Left cardiac atrium (tissue), 4 donors: ENCODE results near the gene KRT80. TPM values are rescaled to one million over a fixed set of nuclear protein-coding genes. Genes with fewer than 3 reads are reported as not detected.
A peak's percentile ranks its signal among the peaks of the same experiment; 100 is the strongest.

Experiments
- ATAC-seq, 2 donors: fragments of 200-7000 bp; cut with Tn5 transposase; one replicate each; pipeline ENCODE4 v1.9.1; 2020; ENCODE audit warnings: mild to moderate bottlenecking in 2 of 2, moderate library complexity in 2 of 2
- DNase-seq: peaks from one replicate; pipeline ENCODE4 v3.0.0-alpha.2; 2020
- intact Hi-C, 2 donors: fragments of 100-400 bp; cut with DNase I; formaldehyde crosslinking; loops; one replicate each; pipeline versions ENCODE4 v1.14.1 to v1.15.1; 2022 to 2023
- total RNA-seq, 2 donors: library from RNA; stranded (reverse); fragmentation: NEBNext Ultra II Directional; extraction: Animal tissue kit (Norgen Biotek cat#: 25700); gene quantifications; one replicate each; pipeline ENCODE4 v1.2.1, GENCODE V29; 2021
- donor health status: DM: no; HTN: yes; CAD: no.
- donor health status: DM: no; HTN: yes; CAD: no; lungs with severe emphysema.
- donor health status: DM: yes; HTN: yes; CAD: no.
- donor health status: Dilated cardiomyopathy.

KRT80 gene
- total RNA-seq, 2 donors from 2014 or later = 0.44 TPM; not detected in 1

DNA sequence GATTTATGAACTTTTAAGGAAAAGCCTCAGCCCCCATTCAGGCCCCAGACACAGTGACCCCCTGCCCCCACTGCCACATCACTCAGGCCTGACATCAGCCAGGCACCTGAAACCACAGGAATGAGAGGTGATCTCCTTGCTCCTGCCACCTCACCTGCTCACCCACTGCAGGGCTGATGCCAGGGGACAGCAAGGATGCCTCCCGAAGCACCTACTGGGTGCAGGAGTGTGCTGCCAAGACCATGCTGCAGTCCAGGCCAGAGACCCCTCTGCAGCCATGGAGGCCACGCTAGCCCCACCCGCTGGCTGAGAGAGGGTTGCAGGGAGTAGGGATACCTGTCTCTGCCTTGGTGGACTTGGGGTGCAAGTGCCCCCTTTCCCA lies 22.6 kb upstream of the KRT80 start:
- DNase-seq (peak; percentile 4), ATAC-seq (no peak)
- intact Hi-C loops = loop anchor here in 1 of 2 donors (10.0 kb wide), 1 partner anchor 60 kb away; the partner anchor contains the start of gene KRT86

DNA sequence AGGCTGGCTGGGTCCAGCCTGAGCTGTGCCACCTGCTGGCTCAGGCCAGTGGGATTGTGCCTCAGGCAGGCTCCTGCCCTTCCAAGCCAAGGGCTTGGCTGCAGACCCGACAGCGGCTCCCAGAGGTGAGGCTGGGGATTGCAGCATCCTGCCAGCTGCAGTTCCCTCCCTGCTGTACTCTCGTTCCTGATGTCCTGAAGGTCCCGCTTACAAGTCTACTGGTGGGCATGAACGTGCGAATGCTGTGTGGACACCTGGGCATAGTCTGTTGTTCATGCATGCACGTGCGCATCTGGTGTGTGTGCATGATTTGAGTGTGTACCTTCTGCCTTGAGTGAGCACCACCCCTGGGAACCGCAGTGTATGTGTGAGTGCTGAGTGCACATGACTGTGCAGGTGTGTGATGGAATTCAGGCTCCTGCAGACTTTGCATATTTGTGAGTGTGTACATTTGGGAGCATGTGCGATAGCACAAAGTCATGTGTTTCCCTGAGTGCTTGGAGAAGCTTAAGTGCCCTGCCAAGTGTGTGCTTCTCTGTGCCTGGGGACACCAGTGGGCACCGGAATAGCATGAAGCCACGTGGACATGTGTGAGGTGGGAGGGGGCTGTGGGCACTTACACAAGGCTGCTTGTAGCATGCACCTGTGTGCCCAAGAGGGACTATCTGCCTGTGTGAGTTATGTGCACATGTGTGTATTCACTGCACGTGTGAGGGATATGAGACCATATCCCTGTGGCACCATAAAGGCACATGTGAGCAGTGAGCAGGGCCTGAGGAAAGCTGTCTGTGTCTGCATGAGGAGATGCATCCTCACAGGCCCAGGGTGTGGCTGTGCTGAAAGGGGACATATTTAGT lies 22.0 kb upstream of the KRT80 start:
- peak; percentile 75 to 84 for ATAC-seq
- intact Hi-C loops = loop anchor here in 1 of 2 donors (2.0 to 10.0 kb wide), 2 partner anchors 57 to 61 kb away; partner anchors contain the start of gene KRT86
- peak; percentile 67 for DNase-seq

GRCh38 chr12:52212701-52213563 lies 21.1 kb upstream of the KRT80 start:
- DNase-seq (peak; percentile 7), ATAC-seq (no peak)
- intact Hi-C loops = loop anchor here in 1 of 2 donors (2.0 to 10.0 kb wide), 2 partner anchors 56 to 62 kb away; partner anchors contain the start of gene KRT86

DNA sequence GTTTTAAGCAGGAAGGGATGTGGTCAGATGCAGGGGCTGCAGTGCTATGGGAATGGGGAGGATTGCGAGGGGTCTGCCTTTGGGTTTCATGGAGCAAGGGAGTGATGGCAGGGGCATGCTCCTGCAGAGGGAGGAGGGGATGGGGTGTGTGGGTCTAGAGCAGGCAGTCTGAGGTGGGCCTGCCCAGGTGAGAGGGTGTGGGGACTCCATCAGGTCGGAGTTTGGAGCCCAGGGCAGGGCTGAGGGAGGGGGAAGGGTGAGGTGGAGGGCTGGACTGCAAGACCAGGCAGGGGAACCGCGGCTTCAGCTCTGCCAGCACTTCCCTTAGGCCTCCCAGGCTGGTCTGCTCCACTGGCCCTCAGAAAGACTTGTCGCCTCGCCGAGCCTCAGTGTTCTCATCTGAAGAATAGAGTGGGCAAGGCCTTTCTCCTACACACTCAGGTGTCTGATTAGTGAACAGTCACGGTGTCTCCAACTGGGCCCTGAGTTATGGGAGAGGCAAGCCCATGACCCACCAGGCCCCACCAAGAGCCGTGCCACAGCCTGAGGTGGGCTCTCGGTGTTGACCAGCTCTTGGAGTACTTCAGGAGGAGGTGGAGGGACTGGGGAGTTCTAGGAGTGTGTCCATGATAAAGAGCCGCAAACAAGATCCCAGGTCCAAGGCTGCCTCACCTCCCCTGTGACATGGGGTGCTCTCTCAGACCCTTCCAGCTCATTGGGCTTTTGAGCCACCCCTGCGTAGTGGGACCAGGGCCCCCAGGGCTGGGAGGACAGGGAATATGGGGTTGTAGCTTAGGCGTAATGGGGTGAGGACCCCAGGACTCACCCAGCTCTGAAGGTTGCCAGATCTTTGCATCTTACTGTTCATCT lies 20.1 kb upstream of the KRT80 start:
- ATAC-seq = no peak
- intact Hi-C loops = loop anchor here in 1 of 2 donors (2.0 to 10.0 kb wide), 2 partner anchors 55 to 63 kb away; partner anchors contain the start of gene KRT86
- peak; percentile 6 for DNase-seq

DNA sequence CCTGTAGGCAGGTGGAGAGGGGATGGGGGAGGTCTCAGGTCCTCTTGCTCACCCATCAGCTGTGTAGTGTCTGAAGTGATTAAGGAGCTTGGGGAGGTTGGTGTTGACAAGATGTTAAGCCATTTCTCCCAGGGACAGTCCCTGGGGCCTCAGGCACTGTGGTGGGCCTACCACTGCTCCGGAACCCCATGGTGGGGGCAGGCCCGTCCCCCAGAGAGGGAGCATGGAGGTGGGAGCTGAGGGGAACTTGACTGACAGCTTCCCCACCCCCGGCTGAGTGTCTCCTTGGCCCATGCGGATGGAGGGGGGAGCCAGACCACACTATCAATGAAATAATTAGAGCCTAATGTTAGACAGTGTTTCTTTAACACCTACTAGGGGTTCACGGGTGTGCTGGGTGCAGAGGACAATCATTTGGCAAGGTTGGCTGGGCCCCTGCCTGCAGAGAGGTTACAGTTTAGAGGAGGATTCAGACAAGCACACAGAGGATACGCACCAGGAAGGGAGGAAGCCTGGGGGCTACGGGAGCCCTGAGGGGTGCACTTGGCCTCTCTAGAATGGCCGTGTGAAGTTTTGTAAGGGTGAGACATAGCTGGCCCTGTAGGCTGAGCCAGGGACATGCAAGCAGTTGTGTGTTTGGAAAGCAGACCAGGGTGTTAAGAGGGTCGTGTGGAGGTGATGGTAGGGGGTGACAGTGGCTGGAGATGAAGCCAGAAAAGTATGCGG lies 19.3 kb upstream of the KRT80 start:
- ATAC-seq = no peak
- intact Hi-C loops = loop anchor here in 1 of 2 donors (10.0 kb wide), 1 partner anchor 64 kb away; the partner anchor contains the start of gene KRT86

DNA sequence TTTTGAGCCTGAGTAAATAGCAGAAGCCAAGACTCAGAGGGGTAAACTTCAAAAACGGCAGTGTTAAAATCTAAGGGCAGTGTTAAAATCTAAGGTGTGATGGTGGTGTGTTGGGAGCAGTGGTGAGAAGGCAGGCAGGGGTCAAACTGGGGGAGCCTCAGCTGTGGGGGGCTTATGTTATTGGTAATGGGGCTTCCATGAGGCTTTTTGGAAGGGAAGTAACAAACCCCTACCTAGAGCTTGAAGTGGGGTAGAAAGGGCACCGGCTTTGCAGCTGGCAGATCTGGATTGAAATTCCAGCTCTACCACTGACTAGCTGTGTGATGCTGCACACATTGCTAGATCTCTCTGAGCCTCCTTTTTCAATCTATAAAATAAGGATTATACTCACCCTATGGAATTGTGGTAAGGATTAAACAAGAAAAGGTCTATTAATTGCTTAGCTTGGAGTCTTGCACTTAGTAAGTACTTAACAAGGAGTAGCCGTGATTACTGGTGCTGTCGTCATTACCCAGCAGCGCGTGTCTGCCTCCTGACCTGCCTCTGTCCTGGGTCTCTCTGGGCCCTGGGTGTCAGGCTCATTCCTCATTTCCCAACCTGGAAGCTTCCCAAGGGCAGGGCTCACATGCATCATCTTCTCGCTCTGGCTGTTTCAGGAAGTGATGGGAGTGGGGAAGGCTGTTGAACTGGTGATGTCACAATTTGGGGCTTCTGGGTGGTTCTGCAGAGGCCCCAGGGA lies 18.5 kb upstream of the KRT80 start:
- DNase-seq = peak; percentile 35
- peak; percentile 23 to 58 for ATAC-seq

More for the DNA sequence above, 19.3 kb upstream of the KRT80 start:
- DNase-seq = peak; percentile 18

GRCh38 chr12:52209321-52209720 lies 17.5 kb upstream of the KRT80 start:
- peak; percentile 11 for DNase-seq
- intact Hi-C loops = no loop called here
- no peak for ATAC-seq

More for the DNA sequence above, 18.5 kb upstream of the KRT80 start:
- intact Hi-C loops = loop anchor here in 1 of 2 donors (10.0 kb wide), 1 partner anchor 64 kb away; the partner anchor contains the start of gene KRT86

DNA sequence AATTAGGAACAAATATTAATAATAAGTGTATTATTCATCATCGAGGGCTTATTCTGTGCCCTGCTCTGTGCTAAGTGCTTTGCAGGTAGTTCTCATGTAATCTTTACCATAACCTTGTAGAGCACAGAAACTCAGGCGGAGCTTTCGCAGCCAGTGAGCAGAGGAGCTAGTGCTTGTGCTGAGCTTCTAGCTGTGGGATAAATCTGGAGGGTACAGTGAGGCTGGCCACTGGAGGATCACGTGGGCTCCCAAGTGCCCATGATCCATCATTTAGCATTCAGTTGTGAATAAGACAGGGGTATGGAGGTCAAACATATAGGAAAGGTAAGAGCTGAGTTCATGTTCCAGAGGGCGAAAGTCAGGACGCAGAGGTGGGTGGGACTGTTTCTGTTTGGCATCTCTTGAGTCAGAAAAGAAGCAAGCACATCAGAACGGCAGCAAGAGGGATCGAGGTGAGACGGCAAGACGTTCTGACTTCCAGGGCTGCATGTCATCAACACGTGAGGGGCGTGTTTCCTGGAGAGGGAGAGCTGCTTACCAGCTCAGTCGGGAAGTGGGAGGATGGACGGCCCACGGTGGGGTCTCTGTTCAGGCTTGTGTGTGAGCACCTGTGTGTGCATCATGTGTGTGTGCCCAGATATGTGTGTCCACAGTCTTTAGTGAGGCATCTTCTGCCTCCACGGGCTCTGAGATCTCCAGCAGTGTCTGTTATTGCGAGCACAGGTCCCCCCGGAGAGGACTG lies 16.8 kb upstream of the KRT80 start:
- peak; percentile 19 for DNase-seq
- no peak for ATAC-seq
- intact Hi-C loops = no loop called here

DNA sequence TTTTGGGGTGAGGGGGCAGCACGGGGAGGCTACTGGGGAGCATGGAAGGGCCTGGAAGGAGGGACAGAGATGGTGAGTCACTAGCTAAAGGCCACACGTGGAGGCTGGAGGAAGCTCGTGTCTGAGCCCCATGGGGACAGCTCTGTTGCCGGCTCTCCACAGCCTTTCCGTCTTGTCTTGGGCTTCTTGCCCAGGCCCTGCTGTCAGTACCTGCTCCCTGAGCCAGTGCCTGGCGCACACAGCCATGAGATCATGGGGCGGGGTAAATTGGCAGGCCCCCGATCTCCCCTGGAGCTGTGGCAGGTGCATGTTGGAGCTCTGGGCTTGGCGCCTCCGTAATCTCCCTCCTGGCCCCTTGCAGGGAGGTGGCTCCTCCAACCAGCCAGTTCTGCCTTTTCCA lies 16.1 kb upstream of the KRT80 start:
- DNase-seq = peak; percentile 61
- ATAC-seq = peak; percentile 14 to 78

DNA sequence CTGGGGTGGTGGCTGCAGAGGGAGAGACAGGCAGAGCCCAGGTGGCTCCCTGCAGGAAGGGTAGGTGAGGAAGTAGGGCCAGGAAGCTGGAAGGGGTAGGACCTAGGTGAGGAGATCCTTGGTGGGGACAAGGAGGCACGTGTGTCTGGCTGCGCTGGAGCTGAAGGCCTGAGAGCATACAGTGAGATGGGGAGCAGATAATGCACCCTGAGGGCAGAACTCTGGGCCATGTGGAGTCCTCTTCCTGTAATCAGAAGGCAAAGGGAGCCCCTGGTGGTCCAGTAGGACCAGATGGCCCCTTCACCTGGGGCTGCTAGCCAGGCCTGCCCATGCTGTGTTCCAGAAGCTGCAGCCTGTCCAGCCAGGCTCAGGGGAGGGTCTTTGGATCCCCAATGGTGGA lies 15.3 kb upstream of the KRT80 start:
- no peak for ATAC-seq
- DNase-seq = peak; percentile 14
- intact Hi-C loops = no loop called here

More for the DNA sequence above, 16.1 kb upstream of the KRT80 start:
- intact Hi-C loops = no loop called here

GRCh38 chr12:52206304-52207040 lies 14.7 kb upstream of the KRT80 start:
- ATAC-seq = no peak
- intact Hi-C loops = no loop called here

GRCh38 chr12:52205612-52206303 lies 13.9 kb upstream of the KRT80 start:
- intact Hi-C loops = no loop called here
- ATAC-seq (no peak), DNase-seq (no peak)

More at GRCh38 chr12:52206304-52207040, 14.7 kb upstream of the KRT80 start:
- peak; percentile 9 for DNase-seq

- peak; percentile 18 for DNase-seq
- ATAC-seq = no peak
- intact Hi-C loops = no loop called here
These were observed 13.2 kb upstream of the KRT80 start for GRCh38 chr12:52204931-52205505.

DNA sequence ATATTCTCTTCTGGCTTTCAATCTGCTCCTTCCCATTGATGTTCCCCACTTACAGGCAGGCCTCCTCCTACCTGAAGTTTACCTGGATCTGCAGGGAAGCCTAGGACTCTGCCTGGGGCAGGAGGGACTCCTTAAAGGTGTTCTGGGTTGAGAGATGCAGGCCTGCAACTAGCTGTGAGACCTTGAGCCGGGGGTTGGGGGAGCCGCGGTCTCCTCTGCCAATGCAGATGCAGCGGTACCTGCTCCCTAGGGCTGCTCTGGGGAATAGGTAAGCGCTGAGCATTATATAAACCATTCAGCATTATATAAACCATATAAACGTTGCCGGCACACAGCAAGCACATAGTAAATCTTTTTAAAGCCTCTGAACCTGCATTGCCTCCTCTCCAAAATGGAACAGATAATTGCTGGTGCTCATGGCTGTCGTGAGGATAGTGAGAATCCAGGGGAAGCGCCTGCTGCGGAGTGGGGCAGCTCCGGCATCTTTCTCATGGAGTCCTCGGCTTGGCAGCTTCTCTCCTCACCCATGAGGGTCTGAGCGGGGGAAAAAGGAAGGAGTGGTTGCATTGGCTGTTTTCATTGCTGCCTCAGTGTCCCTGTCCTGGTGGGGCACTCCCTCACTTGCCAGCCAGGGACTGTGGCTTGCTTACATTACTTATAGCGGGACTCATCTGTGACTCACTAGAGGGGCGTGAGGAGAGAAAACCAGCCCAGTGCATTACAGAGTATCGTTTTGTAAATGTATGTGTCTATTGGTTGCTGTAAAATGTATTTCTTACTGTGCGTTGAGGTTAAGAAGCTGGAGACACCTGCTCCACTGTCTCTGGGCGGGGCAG lies 12.5 kb upstream of the KRT80 start:
- ATAC-seq (no peak), DNase-seq (peak; percentile 6)
- intact Hi-C loops = no loop called here
